ENCODE data around the gene ANKRD24. TPM values are rescaled to one million over a fixed set of nuclear protein-coding genes. Genes with fewer than 3 reads are reported as not detected.
A peak's percentile ranks its signal among the peaks of the same experiment; 100 is the strongest.

ANKRD24 gene
- total and polyA plus RNA-seq, 2 of the 13 experiments (the other 11 are each of a cell fraction or from before 2014, with no cell fraction given): 0.13 to 0.24 TPM

- no peak for TF ChIP-seq THYN1 (CRISPR knock-in tag; IDR thresholded peaks at IDR 0.05; ENCODE audit: borderline replicate concordance, low read depth)
- TF ChIP-seq HINFP (CRISPR knock-in tag; IDR thresholded peaks at IDR 0.05; ENCODE audit: low read depth): no peak
- TF ChIP-seq KLF9 (CRISPR knock-in tag; IDR thresholded peaks at IDR 0.05; ENCODE audit: low read depth): no peak
- no peak for TF ChIP-seq ZNF282 (IDR thresholded peaks at IDR 0.05; ENCODE audit: partially characterized antibody)
- TF ChIP-seq BCL6 (CRISPR knock-in tag; IDR thresholded peaks at IDR 0.05): no peak
- no peak for TF ChIP-seq ZNF691 (CRISPR knock-in tag; IDR thresholded peaks at IDR 0.05; ENCODE audit: borderline replicate concordance, low read depth)
- no peak for TF ChIP-seq ZNF761 (CRISPR knock-in tag; conservative IDR thresholded peaks at IDR 0.05)
- 0 out of 2 replicates have a peak, but pooled peaks have one; percentile 19 for TF ChIP-seq RFXAP (CRISPR knock-in tag; IDR thresholded peaks at IDR 0.05; ENCODE audit: borderline replicate concordance)
- TF ChIP-seq MLX (CRISPR knock-in tag; IDR thresholded peaks at IDR 0.05): no peak
- TF ChIP-seq NFYB (CRISPR knock-in tag; IDR thresholded peaks at IDR 0.05): no peak
- TF ChIP-seq SP140L (CRISPR knock-in tag; IDR thresholded peaks at IDR 0.05; ENCODE audit: borderline replicate concordance): no peak
- no peak for TF ChIP-seq ZNF484 (CRISPR knock-in tag; IDR thresholded peaks at IDR 0.05; ENCODE audit: borderline replicate concordance, low read depth)
- TF ChIP-seq NFE2 (CRISPR knock-in tag; IDR thresholded peaks at IDR 0.05): no peak
- TF ChIP-seq ZNF670 (CRISPR knock-in tag; IDR thresholded peaks at IDR 0.05; ENCODE audit: borderline replicate concordance): no peak
- TF ChIP-seq ESRRA (CRISPR knock-in tag; IDR thresholded peaks at IDR 0.05; ENCODE audit: low read depth): no peak
- TF ChIP-seq ZGPAT (CRISPR knock-in tag; IDR thresholded peaks at IDR 0.05): no peak; the same call in 1 of the 2 replicates
- TF ChIP-seq ZNF33B (CRISPR knock-in tag; IDR thresholded peaks at IDR 0.05): no peak
- no peak for TF ChIP-seq ZNF580 (CRISPR knock-in tag; IDR thresholded peaks at IDR 0.05; ENCODE audit: borderline replicate concordance, low read depth)
- no peak for TF ChIP-seq ZNF574 (CRISPR knock-in tag; IDR thresholded peaks at IDR 0.05)
- TF ChIP-seq CC2D1A (CRISPR knock-in tag; IDR thresholded peaks at IDR 0.05): no peak
- no peak for TF ChIP-seq NFIB (CRISPR knock-in tag; IDR thresholded peaks at IDR 0.05; ENCODE audit: borderline replicate concordance)
- TF ChIP-seq SMARCE1 (IDR thresholded peaks at IDR 0.05; ENCODE audit: borderline replicate concordance): no peak
- TF ChIP-seq HOXA9 (CRISPR knock-in tag; IDR thresholded peaks at IDR 0.05; ENCODE audit: borderline replicate concordance): no peak
- no peak for TF ChIP-seq ONECUT2 (CRISPR knock-in tag; IDR thresholded peaks at IDR 0.05)
These were observed 51.8 kb downstream of the ANKRD24 start (continued) for GRCh38 chr19:4234142-4234861.
